DOHH2 (cell line): ENCODE results near the gene APOA1.
A peak's percentile ranks its signal among the peaks of the same experiment; 100 is the strongest.

Source experiments
- H3F3A ChIP-seq: fragments of 200-600 bp; sonication (generic), shearing (Covaris generic); 2 replicates; pipeline ENCODE4 v1.6.0; 2016; ENCODE audit warnings: antibody characterized with exemption, mild to moderate bottlenecking; ENCODE audit not compliant: control insufficient read depth, insufficient read depth
- H3K27ac ChIP-seq: fragments of 200-600 bp; sonication (generic); 2 replicates; pipeline ENCODE4 v1.5.1; 2014; ENCODE audit warnings: low read depth, mild to moderate bottlenecking, low read length, moderate library complexity
- H3K27me3 ChIP-seq: fragments of 200-600 bp; sonication (generic); 2 replicates; pipeline ENCODE4 v1.6.1; 2014; ENCODE audit warnings: mild to moderate bottlenecking, low read length, mixed read lengths; ENCODE audit not compliant: control insufficient read depth
- H3K36me3 ChIP-seq: fragments of 200-600 bp; sonication (generic); 2 replicates; pipeline ENCODE4 v1.6.1; 2014; ENCODE audit warnings: mild to moderate bottlenecking, low read length, moderate library complexity, mixed read lengths; ENCODE audit not compliant: control insufficient read depth
- H3K4me1 ChIP-seq: fragments of 200-600 bp; sonication (generic); 2 replicates; pipeline ENCODE4 v1.6.1; 2014; ENCODE audit warnings: mild to moderate bottlenecking, low read length, mixed read lengths; ENCODE audit not compliant: control insufficient read depth
- H3K4me2 ChIP-seq: fragments of 200-600 bp; sonication (generic); 2 replicates; pipeline ENCODE4 v1.6.0; 2014; ENCODE audit warnings: mild to moderate bottlenecking, low read length, moderate library complexity
- H3K4me3 ChIP-seq: fragments of 200-600 bp; sonication (generic); 2 replicates; pipeline ENCODE4 v1.5.1; 2014; ENCODE audit warnings: mild to moderate bottlenecking, low read length, mixed read lengths
- H3K79me2 ChIP-seq: fragments of 200-600 bp; sonication (generic); 2 replicates; pipeline ENCODE4 v1.6.1; 2014; ENCODE audit warnings: mild to moderate bottlenecking, low read length, mixed read lengths; ENCODE audit not compliant: control insufficient read depth
- H3K9me2 ChIP-seq: fragments of 200-600 bp; sonication (generic); replicated peaks from 2 replicates; pipeline ENCODE4 v1.6.1; 2014; ENCODE audit warnings: mild to moderate bottlenecking, low read length, mixed read lengths; ENCODE audit not compliant: control insufficient read depth
- H3K9me3 ChIP-seq: fragments of 200-600 bp; sonication (generic); 2 replicates; pipeline ENCODE4 v1.6.1; 2014; ENCODE audit warnings: antibody characterized with exemption, low read length, mixed read lengths; ENCODE audit not compliant: control insufficient read depth, insufficient read depth
- H4K20me1 ChIP-seq: fragments of 200-600 bp; sonication (generic); 2 replicates; pipeline ENCODE4 v1.6.0; 2014; ENCODE audit warnings: low read depth, mild to moderate bottlenecking, antibody characterized with exemption, low read length, moderate library complexity; ENCODE audit not compliant: control insufficient read depth, insufficient read depth
- EZH2phosphoT487 ChIP-seq: fragments of 200-600 bp; sonication (generic); IDR thresholded peaks from 2 replicates; pipeline ENCODE4 v1.6.1; 2017; ENCODE audit warnings: borderline replicate concordance, mild to moderate bottlenecking, antibody characterized with exemption, low read length, moderate library complexity, mixed read lengths
- TF ChIP-seq, protein P1 (sequence below): fragments of 200-600 bp; sonication (generic); IDR thresholded peaks from one replicate; pipeline ENCODE4 v1.5.1; 2014; ENCODE audit warnings: antibody characterized with exemption, mild to moderate bottlenecking, low read depth, low read length; ENCODE audit not compliant: poor library complexity, severe bottlenecking

The APOA1 gene

DNA sequence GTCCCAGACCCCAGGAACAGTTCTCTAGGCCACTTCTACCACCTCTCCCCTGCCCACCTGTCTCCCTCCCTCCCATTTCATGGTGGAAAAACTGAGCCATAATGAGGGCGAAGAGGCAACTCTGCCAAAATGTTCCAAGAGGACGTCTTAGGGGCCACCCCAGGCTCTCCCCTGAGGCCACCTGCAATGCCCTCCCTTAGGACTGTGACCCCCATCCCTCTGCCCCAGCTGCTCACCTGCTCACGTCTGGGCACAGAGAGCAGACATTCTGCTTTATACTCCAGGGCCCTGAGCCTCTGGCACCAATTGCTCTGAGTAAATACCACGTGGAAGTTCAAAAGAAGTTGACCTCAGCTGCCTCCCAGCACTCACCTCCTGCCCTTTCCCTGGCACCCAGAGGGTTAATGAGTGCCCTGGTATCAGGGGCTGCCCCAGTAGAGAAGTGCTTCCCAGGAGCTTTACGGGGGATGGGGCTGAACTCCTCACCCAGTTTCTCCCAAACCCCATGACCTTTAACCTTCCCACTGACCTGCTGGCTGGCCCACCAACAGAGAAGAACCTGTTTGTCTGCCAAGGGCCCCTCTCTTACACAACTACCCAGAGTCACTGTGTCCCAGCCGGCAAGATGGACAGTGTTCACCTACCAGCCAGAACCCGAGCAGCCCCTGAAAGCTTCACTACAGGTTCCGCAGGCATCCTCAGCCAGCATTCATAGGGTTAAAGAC is 45.1 kb downstream of the APOA1 start:
- Histone ChIP-seq H3K4me2 (no peak overlapping the region), H3K9me3 (no peaks in the 10 kb centered on the region), H3K79me2 (peaks cover 8% of the 10 kb centered on the region), H3K27ac (no peak overlapping the region), H3F3A (no peaks in the 10 kb centered on the region), H3K36me3 (peaks cover 4% of the 10 kb centered on the region; the same call in 1 of the 2 replicates), H3K9me2 (no peaks in the 10 kb centered on the region), H3K4me1 (peaks cover 9% of the 10 kb centered on the region), H3K4me3 (no peak overlapping the region), H4K20me1 (no peaks in the 10 kb centered on the region), H3K27me3 (no peaks in the 10 kb centered on the region)
- no peak for TF ChIP-seq EZH2phosphoT487
- TF ChIP-seq, protein P1, sequence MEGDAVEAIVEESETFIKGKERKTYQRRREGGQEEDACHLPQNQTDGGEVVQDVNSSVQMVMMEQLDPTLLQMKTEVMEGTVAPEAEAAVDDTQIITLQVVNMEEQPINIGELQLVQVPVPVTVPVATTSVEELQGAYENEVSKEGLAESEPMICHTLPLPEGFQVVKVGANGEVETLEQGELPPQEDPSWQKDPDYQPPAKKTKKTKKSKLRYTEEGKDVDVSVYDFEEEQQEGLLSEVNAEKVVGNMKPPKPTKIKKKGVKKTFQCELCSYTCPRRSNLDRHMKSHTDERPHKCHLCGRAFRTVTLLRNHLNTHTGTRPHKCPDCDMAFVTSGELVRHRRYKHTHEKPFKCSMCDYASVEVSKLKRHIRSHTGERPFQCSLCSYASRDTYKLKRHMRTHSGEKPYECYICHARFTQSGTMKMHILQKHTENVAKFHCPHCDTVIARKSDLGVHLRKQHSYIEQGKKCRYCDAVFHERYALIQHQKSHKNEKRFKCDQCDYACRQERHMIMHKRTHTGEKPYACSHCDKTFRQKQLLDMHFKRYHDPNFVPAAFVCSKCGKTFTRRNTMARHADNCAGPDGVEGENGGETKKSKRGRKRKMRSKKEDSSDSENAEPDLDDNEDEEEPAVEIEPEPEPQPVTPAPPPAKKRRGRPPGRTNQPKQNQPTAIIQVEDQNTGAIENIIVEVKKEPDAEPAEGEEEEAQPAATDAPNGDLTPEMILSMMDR: no peak

DNA sequence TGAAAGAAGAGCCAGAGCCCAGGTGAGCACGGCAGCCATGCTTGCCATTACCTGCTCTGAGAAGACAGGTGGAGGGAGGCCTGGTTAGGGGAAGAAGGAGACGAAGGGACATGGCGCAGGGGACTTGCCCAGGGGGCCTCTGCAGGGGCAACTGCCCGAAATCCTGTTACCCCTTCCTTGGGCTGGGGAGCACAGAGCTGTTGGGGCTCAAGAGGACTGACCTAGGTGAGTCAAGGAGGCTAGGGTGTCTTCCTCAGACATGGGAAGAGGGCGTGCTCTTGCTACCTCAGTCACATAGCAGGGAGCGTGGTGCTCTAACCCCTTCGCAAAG is 45.6 kb downstream of the APOA1 start, which contains the start of gene APOA5:
APOA5 (minus strand) TSS at position 67 of the 331 bp plus-strand sequence; CDS start at position 48, 19 bp downstream.
- H3K9me2 ChIP-seq: no peaks in the 10 kb centered on the region

DNA sequence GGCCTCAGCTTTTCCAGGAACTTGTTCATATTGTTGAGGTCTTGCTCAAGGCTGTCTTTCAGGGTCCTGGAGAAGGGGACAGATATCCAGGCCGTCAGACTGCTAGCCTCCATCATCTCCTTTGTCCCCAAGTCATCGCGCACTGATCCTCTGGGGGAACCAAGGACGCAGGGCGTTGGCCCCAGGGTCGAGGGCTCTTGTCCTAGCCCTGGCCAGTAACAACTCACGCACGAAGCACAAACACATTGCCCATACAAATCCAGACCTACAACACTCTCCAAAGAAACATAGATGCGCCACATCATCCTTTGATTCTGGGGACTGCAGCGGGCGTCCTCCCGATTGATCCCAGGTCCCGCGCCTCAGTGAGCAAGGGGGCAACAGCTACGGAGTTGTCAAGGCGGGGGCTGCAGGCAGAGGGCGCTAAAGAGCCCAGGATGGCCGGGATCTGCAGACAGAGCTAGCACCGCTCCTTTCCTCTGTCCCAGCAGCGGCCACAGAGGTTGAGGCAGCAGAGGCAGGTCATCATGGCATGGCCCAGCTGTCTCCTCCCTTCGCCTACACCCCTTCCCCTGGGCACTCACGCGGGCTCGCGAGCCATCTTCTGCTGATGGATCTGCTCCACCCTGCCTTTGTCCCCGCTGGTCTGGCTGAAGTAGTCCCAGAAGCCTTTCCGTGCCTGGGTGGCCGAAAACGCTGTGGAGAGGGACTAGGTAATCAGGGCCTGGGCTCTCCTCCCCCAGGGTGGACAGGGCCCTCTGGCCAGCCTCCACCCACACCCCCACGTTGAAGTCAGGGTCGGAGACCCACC is 46.2 kb downstream of the APOA1 start:
- H3K4me1 ChIP-seq: peaks cover 20% of the 10 kb centered on the region
- H3K9me2 ChIP-seq: no peaks in the 10 kb centered on the region
- H4K20me1 ChIP-seq: no peaks in the 10 kb centered on the region
- no peaks in the 10 kb centered on the region for H3F3A ChIP-seq
- peaks cover 15% of the 10 kb centered on the region for H3K36me3 ChIP-seq
- no peaks in the 10 kb centered on the region for H3K9me3 ChIP-seq
- no peak overlapping the region for H3K4me3 ChIP-seq
- H3K79me2 ChIP-seq: peaks cover 19% of the 10 kb centered on the region
- TF ChIP-seq, protein P1: peak; percentile 84
- no peak for TF ChIP-seq EZH2phosphoT487
- no peak overlapping the region for H3K27ac ChIP-seq
- H3K27me3 ChIP-seq: no peaks in the 10 kb centered on the region
- H3K4me2 ChIP-seq: no peak overlapping the region

More for the DNA sequence above, 45.6 kb downstream of the APOA1 start, which contains the start of gene APOA5:
- Histone ChIP-seq H3K9me3 (no peaks in the 10 kb centered on the region), H3K4me2 (no peak within 1 kb of the TSS), H3K4me3 (no peak within 1 kb of the TSS), H3K79me2 (peaks cover 13% of the 10 kb centered on the region), H3K27ac (no peak within 1 kb of the TSS), H4K20me1 (no peaks in the 10 kb centered on the region), H3F3A (no peaks in the 10 kb centered on the region), H3K4me1 (peaks cover 14% of the 10 kb centered on the region), H3K36me3 (peaks cover 9% of the 10 kb centered on the region), H3K27me3 (no peaks in the 10 kb centered on the region)
- TF ChIP-seq, protein P1: no peak
- no peak for TF ChIP-seq EZH2phosphoT487
